ENCODE results near the gene TCF25.

DNA sequence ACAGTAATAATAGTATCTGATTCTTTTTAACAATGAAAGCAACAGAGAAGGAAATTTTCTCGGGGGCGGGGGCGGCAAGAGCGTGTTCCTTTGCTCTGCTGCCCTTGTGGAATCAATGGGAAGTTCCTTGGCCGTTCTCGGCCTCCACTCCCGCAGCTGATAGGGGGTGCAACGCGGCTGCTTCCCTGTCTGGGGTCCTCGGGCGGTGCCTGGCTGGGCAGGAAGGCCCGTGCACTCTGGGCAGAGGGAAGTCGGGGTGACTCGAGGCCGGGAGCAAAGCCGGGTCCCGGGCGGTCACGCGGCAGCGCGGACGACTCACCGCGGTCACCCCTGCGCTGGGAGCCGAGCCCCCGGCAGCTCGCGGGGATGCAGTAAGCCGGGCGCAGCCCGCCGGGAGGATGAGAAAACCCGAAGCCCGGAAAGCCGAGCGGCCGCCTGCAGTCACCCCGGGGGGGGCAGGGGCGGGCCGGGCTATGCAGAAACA lies 52.2 kb downstream of the TCF25 start:
- TF ChIP-seq, protein P1, sequence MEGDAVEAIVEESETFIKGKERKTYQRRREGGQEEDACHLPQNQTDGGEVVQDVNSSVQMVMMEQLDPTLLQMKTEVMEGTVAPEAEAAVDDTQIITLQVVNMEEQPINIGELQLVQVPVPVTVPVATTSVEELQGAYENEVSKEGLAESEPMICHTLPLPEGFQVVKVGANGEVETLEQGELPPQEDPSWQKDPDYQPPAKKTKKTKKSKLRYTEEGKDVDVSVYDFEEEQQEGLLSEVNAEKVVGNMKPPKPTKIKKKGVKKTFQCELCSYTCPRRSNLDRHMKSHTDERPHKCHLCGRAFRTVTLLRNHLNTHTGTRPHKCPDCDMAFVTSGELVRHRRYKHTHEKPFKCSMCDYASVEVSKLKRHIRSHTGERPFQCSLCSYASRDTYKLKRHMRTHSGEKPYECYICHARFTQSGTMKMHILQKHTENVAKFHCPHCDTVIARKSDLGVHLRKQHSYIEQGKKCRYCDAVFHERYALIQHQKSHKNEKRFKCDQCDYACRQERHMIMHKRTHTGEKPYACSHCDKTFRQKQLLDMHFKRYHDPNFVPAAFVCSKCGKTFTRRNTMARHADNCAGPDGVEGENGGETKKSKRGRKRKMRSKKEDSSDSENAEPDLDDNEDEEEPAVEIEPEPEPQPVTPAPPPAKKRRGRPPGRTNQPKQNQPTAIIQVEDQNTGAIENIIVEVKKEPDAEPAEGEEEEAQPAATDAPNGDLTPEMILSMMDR (conservative IDR thresholded peaks at IDR 0.05) = no peak
- no peak for TF ChIP-seq ZFX (IDR thresholded peaks at IDR 0.05)

Data from C4-2B (cell line).